Measurements from ENCODE around the gene GAK. TPM values are rescaled to one million over a fixed set of nuclear protein-coding genes. Genes with fewer than 3 reads are reported as not detected.

GAK gene
- polyA plus RNA-seq, 1 of the 3 experiments (the other 2 are of a cell fraction): 35.9 TPM

DNA sequence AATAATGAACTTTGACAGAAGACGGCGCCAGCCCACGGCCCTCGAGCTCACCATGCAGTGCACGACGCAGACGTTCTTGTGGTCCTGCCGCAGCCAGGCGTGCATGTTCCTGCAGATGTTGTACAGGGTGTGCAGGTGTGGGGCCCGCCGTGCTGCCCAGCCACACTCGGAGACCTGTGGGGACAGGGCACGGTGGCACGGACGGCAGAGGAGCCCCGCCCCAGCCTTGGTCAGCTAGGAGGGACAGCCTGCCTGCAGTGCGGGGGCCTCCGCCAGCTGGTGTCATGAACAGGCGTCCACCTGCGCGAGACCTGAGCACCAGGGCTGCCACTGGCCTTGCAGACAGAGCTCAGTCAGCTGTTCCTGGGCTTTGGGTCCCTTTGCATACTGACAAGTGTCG lies 49.5 kb downstream of the GAK start:
- H3K9ac ChIP-seq: no peak overlapping the region
- no peaks in the 10 kb centered on the region for H3K9me3 ChIP-seq
- TF ChIP-seq TAF1 (IDR thresholded peaks at IDR 0.05; ENCODE audit: borderline replicate concordance, low read depth, low read length) (no peak), FOXM1 (IDR thresholded peaks at IDR 0.05; ENCODE audit: low read depth) (no peak), NFIC (IDR thresholded peaks at IDR 0.05; ENCODE audit: borderline replicate concordance) (no peak), TEAD4 (IDR thresholded peaks at IDR 0.05; ENCODE audit: borderline replicate concordance, insufficient read depth) (no peak), YY1 (IDR thresholded peaks at IDR 0.05; ENCODE audit: low read depth) (no peak), RFX5 (IDR thresholded peaks at IDR 0.05; ENCODE audit: low read length) (no peak), GABPA (IDR thresholded peaks at IDR 0.05; ENCODE audit: low read depth) (no peak), ELF1 (IDR thresholded peaks at IDR 0.05) (no peak), CHD2 (IDR thresholded peaks at IDR 0.05; ENCODE audit: low read length, partially characterized antibody) (no peak), MXI1 (IDR thresholded peaks at IDR 0.05; ENCODE audit: low read depth, low read length) (no peak), FOSL2 (IDR thresholded peaks at IDR 0.05; ENCODE audit: borderline replicate concordance, low read depth) (no peak), POLR2AphosphoS5 (IDR thresholded peaks at IDR 0.05; ENCODE audit: low read depth, low read length) (no peak), RXRA (IDR thresholded peaks at IDR 0.05; ENCODE audit: borderline replicate concordance, low read depth) (no peak)
- TF ChIP-seq, protein P1, sequence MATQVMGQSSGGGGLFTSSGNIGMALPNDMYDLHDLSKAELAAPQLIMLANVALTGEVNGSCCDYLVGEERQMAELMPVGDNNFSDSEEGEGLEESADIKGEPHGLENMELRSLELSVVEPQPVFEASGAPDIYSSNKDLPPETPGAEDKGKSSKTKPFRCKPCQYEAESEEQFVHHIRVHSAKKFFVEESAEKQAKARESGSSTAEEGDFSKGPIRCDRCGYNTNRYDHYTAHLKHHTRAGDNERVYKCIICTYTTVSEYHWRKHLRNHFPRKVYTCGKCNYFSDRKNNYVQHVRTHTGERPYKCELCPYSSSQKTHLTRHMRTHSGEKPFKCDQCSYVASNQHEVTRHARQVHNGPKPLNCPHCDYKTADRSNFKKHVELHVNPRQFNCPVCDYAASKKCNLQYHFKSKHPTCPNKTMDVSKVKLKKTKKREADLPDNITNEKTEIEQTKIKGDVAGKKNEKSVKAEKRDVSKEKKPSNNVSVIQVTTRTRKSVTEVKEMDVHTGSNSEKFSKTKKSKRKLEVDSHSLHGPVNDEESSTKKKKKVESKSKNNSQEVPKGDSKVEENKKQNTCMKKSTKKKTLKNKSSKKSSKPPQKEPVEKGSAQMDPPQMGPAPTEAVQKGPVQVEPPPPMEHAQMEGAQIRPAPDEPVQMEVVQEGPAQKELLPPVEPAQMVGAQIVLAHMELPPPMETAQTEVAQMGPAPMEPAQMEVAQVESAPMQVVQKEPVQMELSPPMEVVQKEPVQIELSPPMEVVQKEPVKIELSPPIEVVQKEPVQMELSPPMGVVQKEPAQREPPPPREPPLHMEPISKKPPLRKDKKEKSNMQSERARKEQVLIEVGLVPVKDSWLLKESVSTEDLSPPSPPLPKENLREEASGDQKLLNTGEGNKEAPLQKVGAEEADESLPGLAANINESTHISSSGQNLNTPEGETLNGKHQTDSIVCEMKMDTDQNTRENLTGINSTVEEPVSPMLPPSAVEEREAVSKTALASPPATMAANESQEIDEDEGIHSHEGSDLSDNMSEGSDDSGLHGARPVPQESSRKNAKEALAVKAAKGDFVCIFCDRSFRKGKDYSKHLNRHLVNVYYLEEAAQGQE (IDR thresholded peaks at IDR 0.05; ENCODE audit: low read depth, low read length): no peak
- TF ChIP-seq, protein P2, sequence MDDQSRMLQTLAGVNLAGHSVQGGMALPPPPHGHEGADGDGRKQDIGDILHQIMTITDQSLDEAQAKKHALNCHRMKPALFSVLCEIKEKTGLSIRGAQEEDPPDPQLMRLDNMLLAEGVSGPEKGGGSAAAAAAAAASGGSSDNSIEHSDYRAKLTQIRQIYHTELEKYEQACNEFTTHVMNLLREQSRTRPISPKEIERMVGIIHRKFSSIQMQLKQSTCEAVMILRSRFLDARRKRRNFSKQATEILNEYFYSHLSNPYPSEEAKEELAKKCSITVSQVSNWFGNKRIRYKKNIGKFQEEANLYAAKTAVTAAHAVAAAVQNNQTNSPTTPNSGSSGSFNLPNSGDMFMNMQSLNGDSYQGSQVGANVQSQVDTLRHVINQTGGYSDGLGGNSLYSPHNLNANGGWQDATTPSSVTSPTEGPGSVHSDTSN (IDR thresholded peaks at IDR 0.05): no peak
- TF ChIP-seq, protein P3, sequence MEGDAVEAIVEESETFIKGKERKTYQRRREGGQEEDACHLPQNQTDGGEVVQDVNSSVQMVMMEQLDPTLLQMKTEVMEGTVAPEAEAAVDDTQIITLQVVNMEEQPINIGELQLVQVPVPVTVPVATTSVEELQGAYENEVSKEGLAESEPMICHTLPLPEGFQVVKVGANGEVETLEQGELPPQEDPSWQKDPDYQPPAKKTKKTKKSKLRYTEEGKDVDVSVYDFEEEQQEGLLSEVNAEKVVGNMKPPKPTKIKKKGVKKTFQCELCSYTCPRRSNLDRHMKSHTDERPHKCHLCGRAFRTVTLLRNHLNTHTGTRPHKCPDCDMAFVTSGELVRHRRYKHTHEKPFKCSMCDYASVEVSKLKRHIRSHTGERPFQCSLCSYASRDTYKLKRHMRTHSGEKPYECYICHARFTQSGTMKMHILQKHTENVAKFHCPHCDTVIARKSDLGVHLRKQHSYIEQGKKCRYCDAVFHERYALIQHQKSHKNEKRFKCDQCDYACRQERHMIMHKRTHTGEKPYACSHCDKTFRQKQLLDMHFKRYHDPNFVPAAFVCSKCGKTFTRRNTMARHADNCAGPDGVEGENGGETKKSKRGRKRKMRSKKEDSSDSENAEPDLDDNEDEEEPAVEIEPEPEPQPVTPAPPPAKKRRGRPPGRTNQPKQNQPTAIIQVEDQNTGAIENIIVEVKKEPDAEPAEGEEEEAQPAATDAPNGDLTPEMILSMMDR (IDR thresholded peaks at IDR 0.05): no peak
- TF ChIP-seq, protein P4, sequence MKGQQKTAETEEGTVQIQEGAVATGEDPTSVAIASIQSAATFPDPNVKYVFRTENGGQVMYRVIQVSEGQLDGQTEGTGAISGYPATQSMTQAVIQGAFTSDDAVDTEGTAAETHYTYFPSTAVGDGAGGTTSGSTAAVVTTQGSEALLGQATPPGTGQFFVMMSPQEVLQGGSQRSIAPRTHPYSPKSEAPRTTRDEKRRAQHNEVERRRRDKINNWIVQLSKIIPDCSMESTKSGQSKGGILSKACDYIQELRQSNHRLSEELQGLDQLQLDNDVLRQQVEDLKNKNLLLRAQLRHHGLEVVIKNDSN (IDR thresholded peaks at IDR 0.05; ENCODE audit: borderline replicate concordance, low read depth): no peak
- TF ChIP-seq, protein P5, sequence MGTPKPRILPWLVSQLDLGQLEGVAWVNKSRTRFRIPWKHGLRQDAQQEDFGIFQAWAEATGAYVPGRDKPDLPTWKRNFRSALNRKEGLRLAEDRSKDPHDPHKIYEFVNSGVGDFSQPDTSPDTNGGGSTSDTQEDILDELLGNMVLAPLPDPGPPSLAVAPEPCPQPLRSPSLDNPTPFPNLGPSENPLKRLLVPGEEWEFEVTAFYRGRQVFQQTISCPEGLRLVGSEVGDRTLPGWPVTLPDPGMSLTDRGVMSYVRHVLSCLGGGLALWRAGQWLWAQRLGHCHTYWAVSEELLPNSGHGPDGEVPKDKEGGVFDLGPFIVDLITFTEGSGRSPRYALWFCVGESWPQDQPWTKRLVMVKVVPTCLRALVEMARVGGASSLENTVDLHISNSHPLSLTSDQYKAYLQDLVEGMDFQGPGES (IDR thresholded peaks at IDR 0.05; ENCODE audit: low read depth, low read length): no peak
- TF ChIP-seq, protein P6, sequence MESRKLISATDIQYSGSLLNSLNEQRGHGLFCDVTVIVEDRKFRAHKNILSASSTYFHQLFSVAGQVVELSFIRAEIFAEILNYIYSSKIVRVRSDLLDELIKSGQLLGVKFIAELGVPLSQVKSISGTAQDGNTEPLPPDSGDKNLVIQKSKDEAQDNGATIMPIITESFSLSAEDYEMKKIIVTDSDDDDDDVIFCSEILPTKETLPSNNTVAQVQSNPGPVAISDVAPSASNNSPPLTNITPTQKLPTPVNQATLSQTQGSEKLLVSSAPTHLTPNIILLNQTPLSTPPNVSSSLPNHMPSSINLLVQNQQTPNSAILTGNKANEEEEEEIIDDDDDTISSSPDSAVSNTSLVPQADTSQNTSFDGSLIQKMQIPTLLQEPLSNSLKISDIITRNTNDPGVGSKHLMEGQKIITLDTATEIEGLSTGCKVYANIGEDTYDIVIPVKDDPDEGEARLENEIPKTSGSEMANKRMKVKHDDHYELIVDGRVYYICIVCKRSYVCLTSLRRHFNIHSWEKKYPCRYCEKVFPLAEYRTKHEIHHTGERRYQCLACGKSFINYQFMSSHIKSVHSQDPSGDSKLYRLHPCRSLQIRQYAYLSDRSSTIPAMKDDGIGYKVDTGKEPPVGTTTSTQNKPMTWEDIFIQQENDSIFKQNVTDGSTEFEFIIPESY (IDR thresholded peaks at IDR 0.05; ENCODE audit: borderline replicate concordance, low read depth): no peak
- DNase-seq: no peak
- WGBS (ENCODE audit: low lambda C conversion rate): 98% methylated on average over 8 of the region's 22 CpGs
- H3K4me3 ChIP-seq (ENCODE audit: low read depth in 2 of 2, low read length in 1 of 2): no peak overlapping the region
- no peak overlapping the region for H3K4me2 ChIP-seq
- no peak overlapping the region for H2AFZ ChIP-seq (ENCODE audit: low read depth)
- H3K79me2 ChIP-seq (ENCODE audit: insufficient read depth): no peaks in the 10 kb centered on the region
- ChIA-PET POLR2A (no interaction called here), CTCF (interaction anchor here (1.0 kb wide), 1 partner anchor 142 kb away, joined by 3 read pairs; no protein-coding TSS in a partner anchor)
- no peaks in the 10 kb centered on the region for H3K4me1 ChIP-seq (ENCODE audit: control insufficient read depth in 1 of 2, insufficient read depth in 2 of 2, low read depth in 1 of 2, low read length in 1 of 2)
- peaks cover 5 to 59% of the 10 kb centered on the region in 2 experiments for H3K36me3 ChIP-seq (replicated peaks in 1 of 2; ENCODE audit: control insufficient read depth in 1 of 2, insufficient read depth in 2 of 2, low read length in 1 of 2)
- no peaks in the 10 kb centered on the region for H3K9me2 ChIP-seq
- H3K27me3 ChIP-seq (ENCODE audit: insufficient read depth): no peaks in the 10 kb centered on the region
- H3F3A ChIP-seq (replicated peaks; ENCODE audit: insufficient read depth): no peaks in the 10 kb centered on the region
- H4K20me1 ChIP-seq (ENCODE audit: insufficient read depth): no peaks in the 10 kb centered on the region
- H3K27ac ChIP-seq (ENCODE audit: low read depth in 2 of 2, low read length in 1 of 2): no peak overlapping the region

Measured in SK-N-SH (cell line).